Measurements from ENCODE around the gene S100A1. TPM values are rescaled to one million over a fixed set of nuclear protein-coding genes. Genes with fewer than 3 reads are reported as not detected.

Gene S100A1
- total RNA-seq, 4 donors from 2014 or later: 2.4 to 8.3 (median 2.8) TPM

GRCh38 chr1:153631047-153632022 lies 3.1 kb downstream of the S100A1 start:
- TF ChIP-seq POLR2AphosphoS5 (IDR thresholded peaks at IDR 0.05): no peak
- no peak for TF ChIP-seq CTCF (IDR thresholded peaks at IDR 0.05)
- no peak for TF ChIP-seq POLR2A (IDR thresholded peaks at IDR 0.05)
- TF ChIP-seq EP300 (IDR thresholded peaks at IDR 0.05): no peak
- Histone ChIP-seq H3K27me3 (no peaks in the 10 kb centered on the region), H3K27ac (peak overlapping the region in 1 of 4 donors; percentile 30), H3K36me3 (peaks cover 0 to 12% of the 10 kb centered on the region in 2 donors), H3K4me3 (no peak overlapping the region), H3K4me1 (peaks cover 0 to 59% (median 14%) of the 10 kb centered on the region in 3 donors), H3K9me3 (no peaks in the 10 kb centered on the region)
- WGBS, 2 donors (ENCODE audit: low coverage in 1 of 2): 34 to 72% methylated on average over 3 to 9 of the region's 10 CpGs
- no peak for ATAC-seq

DNA sequence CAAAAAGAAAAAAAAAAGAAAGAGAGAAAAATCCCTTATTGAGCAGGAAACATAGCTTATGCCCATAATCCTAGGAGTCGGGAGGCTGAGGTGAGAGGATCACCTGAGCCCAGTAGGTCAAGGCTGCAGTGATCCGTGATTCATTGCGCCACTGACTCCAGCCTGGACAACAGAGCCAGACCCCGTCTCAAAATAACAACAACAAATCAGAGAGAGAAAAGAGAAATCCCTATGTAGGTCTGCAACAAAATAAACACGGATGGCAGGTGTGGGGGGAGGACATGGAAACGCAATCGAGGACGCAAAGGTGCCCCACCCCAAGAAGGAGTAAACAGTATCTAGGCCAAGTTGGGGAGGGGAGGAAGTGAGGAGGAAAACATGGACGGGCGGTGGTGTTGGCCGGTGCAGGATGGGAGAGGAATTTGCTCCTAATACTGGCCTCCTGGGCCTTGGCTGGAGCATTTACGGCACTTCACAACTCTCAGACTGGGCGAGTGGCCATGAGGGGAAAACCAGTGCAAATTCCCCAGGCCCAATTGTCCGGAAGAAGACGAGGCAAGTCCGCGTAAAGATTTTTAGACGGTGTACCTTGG lies 5.0 kb downstream of the S100A1 start:
- TF ChIP-seq POLR2AphosphoS5 (IDR thresholded peaks at IDR 0.05) (no peak), POLR2A (IDR thresholded peaks at IDR 0.05) (no peak), EP300 (IDR thresholded peaks at IDR 0.05) (no peak), CTCF (IDR thresholded peaks at IDR 0.05) (no peak)
- H3K27ac ChIP-seq: peak overlapping the region; percentile 32 to 100 (median 97)
- H3K36me3 ChIP-seq: peaks cover 0 to 31% of the 10 kb centered on the region in 2 donors
- H3K4me3 ChIP-seq: peak overlapping the region in 1 of 2 donors; percentile 93
- 54 to 64% methylated on average over 8 to 12 of the region's 18 CpGs for WGBS, 2 donors (ENCODE audit: low coverage in 1 of 2)
- peak; percentile 46 for ATAC-seq
- peaks cover 0 to 59% (median 9%) of the 10 kb centered on the region in 3 donors for H3K4me1 ChIP-seq
- H3K9me3 ChIP-seq: no peaks in the 10 kb centered on the region
- no peaks in the 10 kb centered on the region for H3K27me3 ChIP-seq

GRCh38 chr1:153633754-153634665 lies 5.8 kb downstream of the S100A1 start, which contains the start of gene CHTOP:
CHTOP (plus strand) TSS chr1:153634066; CDS start chr1:153636589, 2,523 bp downstream.
- Histone ChIP-seq H3K27me3 (no peaks in the 10 kb centered on the region), H3K9me3 (no peaks in the 10 kb centered on the region), H3K36me3 (peaks cover 0 to 39% of the 10 kb centered on the region in 2 donors), H3K4me3 (peak within 1 kb of the TSS; percentile 48 to 93), H3K27ac (peak within 1 kb of the TSS; percentile 84 to 100 (median 97)), H3K4me1 (peaks cover 0 to 56% (median 9%) of the 10 kb centered on the region in 3 donors)
- ATAC-seq: peak; percentile 97
- TF ChIP-seq POLR2AphosphoS5 (IDR thresholded peaks at IDR 0.05) (peak; percentile 73), CTCF (IDR thresholded peaks at IDR 0.05) (peak in 3 of 4 experiments; percentile 14 to 44 (median 43)), EP300 (IDR thresholded peaks at IDR 0.05) (no peak), POLR2A (IDR thresholded peaks at IDR 0.05) (peak; percentile 51 to 62)
- 0 to 1% methylated on average over 11 to 19 of the region's 65 CpGs for WGBS, 2 donors (ENCODE audit: low coverage in 1 of 2)

DNA sequence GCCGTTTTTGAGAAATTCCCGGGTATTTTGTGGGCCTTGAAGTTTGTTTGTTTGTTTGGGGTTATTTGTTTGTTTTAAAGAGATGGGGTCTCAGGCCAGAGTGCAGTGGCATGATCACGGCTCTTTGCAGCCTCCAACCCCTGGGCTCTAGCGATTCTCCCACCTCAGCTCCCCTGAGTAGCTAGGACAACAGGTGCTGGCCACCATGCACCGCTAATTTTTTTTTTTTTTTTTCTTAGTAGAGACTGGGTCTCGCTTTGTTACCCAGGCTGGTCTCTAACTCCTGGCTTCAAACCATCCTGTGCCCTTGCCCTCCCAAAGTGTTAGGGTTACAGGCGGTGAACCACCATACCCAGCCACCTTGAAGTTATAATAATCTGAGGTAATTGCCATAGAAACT lies 7.6 kb downstream of the S100A1 start:
- peaks cover 0 to 57% of the 10 kb centered on the region in 2 donors for H3K36me3 ChIP-seq
- H3K9me3 ChIP-seq: no peaks in the 10 kb centered on the region
- WGBS, 2 donors (ENCODE audit: low coverage in 1 of 2): 82 to 84% methylated on average over 6 of the region's 7 CpGs
- no peak for ATAC-seq
- peak overlapping the region in 1 of 2 donors; percentile 93 for H3K4me3 ChIP-seq
- peak overlapping the region in 2 of 4 donors; percentile 100 for H3K27ac ChIP-seq
- no peaks in the 10 kb centered on the region for H3K27me3 ChIP-seq
- TF ChIP-seq EP300 (IDR thresholded peaks at IDR 0.05) (no peak), CTCF (IDR thresholded peaks at IDR 0.05) (no peak)
- H3K4me1 ChIP-seq: peaks cover 0 to 70% (median 9%) of the 10 kb centered on the region in 3 donors
